ENCODE data around the gene ZC3H7B.

- TF ChIP-seq CTCF (IDR thresholded peaks at IDR 0.05) (no peak), POLR2A (IDR thresholded peaks at IDR 0.05) (no peak), POLR2AphosphoS5 (IDR thresholded peaks at IDR 0.05) (no peak)
Measured at GRCh38 chr22:41369837-41370236, 68.5 kb downstream of the ZC3H7B start.

All from prostate gland (tissue), 2 donors.